ENCODE data around the gene TEF.
A peak's percentile ranks its signal among the peaks of the same experiment; 100 is the strongest.
"Not testable (repeated sequence)": the region's sequence is repeated elsewhere in the genome, so short reads cannot be mapped to it uniquely, and the experiment has no call there.

TEF gene

DNA sequence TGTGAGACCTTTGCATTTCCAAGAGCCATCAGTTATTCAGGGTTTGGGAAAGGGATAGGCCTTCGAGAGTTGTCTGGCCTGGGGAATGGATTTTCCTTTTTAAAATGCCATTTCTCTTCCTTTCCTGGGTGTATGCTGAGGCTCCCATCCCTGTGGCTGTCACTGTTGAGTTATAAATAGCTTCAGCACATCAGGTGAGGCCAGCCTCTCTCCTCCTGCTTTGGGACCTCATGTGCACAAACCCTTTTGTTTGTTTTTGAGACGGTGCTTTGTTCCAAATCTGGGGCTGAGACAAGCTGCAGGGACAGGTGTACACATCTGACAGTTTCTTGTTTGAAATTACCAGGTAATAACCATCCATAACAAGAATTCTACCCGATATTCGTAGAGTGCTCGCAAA, 1.3 kb downstream of the TEF start:
- DNase-seq = no peak

DNA sequence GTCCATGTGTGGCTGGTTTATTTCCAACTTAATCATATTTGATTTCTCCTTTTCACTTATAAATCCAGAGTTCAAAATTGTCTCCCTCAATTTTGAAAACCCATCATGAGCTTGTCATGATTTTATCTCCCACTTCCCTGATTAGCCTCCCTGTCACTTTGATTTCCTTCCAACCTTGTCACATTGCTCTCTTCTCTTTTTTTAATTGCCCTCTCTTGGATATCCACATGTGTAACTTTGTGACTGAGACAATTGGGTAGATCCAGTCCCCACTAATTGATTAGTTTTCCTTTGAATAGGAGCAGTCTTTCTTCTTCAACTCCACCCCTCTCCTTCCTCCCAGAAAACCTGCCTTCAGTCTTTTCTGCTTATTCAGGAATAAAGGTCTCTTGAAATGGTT, 2.4 kb downstream of the TEF start:
- no peak for DNase-seq

DNA sequence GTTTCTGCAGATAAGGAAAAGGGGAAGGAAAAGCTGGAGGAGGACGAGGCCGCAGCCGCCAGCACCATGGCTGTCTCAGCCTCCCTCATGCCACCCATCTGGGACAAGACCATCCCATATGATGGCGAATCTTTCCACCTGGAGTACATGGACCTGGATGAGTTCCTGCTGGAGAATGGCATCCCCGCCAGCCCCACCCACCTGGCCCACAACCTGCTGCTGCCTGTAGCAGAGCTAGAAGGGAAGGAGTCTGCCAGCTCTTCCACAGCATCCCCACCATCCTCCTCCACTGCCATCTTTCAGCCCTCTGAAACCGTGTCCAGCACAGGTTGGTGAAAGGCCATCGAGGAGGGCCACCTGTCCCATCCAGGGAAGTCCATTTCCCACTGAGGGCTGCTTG, 5.6 kb downstream of the TEF start:
- DNase-seq = no peak

DNA sequence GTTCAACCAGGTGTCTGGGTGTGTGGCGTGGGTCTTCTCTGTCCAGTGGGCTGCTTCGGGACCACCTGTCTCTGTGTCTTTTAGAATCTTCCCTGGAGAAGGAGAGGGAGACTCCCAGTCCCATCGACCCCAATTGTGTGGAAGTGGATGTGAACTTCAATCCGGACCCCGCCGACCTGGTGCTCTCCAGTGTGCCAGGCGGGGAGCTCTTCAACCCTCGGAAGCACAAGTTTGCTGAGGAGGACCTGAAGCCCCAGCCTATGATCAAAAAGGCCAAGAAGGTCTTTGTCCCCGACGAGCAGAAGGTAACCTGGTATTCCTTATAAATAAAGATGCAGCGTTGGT, 12.2 kb downstream of the TEF start:
- no peak for DNase-seq

DNA sequence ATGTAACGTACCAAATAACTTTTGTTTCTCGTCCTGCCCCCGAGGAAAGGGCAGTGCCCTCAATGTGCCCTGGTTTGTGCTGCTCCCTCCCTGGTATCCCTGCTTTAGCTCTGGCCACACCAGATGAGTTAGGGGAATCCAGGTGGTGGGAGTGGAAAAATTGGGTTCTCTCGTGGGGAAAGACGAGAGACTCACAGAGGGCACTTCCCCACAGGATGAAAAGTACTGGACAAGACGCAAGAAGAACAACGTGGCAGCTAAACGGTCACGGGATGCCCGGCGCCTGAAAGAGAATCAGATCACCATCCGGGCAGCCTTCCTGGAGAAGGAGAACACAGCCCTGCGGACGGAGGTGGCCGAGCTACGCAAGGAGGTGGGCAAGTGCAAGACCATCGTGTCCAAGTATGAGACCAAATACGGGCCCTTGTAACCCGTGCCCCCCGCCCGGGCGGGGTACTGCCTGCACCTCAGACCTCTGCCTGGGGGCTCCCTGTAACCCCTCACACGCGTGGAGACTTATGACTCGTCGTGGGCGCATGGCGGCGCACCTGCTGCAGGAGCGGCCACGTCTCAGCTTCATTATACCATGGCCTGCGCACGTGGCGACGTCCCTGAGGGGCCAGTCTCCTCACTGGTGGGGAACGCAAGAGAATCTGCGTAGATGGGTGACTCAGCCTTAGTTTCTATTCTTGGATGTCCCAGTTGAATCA, 13.9 kb downstream of the TEF start:
- DNase-seq = no peak

DNA sequence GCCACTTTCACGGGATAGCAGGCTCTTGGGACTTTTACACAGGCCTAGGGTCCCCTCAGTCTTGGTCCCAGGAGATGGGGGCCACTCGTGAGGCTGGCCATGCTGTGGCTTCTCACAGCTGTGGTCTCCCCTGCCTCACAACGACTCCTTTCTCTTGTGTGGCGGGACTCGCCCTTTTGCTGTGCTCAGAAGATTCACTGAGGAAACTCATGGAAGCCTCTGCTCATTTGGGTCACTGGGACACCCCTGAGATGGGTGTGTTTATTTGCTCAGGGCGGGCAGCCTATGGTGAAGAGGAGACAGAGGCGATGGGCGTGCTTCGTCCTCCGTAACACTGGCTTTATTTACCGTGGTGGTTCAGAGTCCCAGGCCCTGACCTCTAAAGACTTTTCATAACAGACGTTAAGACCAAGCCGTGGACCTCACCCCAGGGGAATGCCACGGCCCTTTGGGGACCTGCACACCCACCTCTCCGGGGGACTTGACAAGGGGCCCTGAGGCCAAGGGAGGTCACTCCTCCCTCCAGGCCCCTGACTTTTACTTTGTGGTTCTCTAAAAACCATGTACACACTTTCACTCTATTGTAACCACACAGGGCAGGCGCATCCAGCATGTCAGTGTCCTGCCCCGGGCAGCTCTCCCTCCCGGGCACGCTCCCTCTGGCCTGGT, 15.5 kb downstream of the TEF start:
- DNase-seq = no peak

DNA sequence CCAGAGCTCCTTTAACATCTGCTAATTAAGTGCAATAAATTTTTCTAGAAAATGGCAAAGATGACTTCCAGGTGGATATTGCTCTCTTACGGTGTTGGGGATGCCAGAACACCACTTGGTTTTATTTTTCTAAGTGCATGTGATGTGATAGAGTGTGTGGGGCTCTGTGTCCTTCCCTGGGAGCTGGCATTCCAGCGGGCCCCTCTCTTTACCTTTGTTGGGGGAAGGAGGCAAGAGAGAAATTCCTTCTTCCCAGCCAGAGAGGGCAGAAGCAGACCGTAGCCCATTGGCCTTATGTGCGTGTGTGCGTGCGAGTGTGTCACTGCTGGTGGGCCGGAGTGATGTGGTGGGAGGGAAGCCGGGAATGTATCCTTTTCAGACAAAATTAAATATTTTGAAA, 17.2 kb downstream of the TEF start:
- no peak for DNase-seq

DNA sequence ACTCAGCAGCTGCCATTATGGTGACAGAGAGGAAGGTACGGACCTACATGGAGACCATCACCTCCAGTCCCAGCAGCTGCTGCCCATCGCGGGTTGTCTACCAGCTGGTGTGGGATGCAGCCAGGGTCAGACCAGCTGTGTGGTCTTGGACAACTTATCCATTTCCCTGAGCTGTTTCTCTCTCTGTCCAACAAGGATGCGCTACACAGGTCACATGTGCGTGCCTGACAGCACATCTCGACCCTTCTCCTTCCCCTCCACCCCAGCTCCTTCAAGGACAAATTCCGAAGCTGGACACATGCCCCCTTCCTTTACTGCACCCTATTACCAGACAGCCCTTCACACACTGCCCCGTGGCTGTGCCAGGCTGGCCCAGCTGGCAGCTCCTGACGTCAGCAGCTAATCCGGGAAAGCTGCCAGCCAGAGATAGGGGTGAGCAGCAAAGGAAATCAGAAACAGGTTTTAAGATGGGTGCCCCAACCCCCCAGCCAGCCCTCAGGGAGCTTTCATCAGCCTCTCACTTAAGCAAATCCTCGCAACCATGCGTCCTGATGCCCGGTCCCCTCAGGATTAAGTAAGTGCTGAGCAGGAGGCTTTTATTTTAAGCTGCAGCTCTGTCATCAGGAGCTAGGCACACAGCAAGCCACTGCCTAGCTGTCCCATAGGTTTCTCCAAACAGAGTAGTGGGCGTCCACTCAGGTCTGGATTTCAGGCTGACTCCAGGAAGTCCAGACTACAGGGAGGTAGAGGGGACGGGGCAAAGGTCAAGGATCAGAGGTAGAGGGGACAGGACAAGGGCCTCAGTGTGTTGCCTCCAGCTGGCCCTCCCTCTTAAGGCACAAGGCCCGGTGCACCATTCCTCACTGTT, 20.3 kb downstream of the TEF start:
- DNase-seq = no peak

DNA sequence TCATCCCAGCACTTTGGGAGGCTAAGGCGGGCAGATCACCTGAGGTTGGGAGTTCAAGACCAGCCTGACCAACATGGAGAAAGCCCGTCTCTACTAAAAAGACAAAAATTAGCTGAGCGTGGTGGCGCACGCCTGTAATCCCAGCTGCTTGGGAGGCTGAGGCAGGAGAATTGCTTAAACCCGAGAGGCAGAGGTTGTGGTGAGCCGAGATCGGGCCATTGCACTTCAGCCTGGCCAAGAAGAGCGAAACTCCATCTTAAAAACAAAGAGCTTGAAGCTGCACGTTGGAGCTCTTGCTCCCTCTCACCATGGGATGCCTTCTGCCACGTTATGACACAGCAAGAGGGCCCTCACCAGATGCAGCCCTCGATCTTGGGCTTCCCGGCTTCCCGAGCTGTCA, 21.1 kb downstream of the TEF start:
- DNase-seq = not testable (repeated sequence)

DNA sequence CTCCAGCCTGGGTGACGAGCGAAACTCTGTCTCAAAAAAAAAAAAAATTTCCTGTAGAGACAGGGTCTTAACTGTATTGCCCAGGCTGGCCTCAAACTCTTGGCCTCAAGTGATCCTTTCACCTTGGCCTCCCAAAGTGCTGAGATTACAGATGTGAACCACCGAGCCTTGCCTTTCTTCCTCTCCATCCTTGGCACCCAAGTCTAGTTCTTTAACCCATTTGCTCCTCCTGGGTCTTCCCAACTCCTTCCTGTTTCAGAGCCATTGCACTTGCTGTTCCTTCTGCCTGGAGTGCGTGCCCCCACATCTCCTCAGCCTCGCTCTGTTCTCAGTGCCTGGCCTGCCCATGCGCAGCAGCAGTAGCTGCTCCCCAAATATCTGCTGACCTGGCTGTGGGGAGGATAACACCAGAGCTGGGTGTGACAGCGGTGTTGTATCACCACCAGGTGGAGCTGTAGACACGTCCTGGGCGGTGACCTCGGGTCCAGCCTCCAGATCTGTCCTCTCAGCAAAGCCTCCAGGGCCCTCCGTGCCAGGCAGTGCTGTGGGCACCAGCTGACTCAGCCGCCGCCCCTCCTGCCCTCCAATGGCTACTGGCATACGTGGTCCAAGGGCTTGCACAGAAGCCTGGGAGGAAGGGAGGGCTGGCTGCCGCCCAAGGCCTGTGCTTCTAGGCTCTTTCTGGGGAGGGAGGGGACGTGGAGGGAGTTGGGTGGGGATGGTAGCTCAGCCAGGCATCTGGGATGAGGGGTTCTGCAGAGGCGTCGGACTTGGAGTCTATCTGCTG, 22.0 kb downstream of the TEF start:
- DNase-seq = peak; percentile 90

DNA sequence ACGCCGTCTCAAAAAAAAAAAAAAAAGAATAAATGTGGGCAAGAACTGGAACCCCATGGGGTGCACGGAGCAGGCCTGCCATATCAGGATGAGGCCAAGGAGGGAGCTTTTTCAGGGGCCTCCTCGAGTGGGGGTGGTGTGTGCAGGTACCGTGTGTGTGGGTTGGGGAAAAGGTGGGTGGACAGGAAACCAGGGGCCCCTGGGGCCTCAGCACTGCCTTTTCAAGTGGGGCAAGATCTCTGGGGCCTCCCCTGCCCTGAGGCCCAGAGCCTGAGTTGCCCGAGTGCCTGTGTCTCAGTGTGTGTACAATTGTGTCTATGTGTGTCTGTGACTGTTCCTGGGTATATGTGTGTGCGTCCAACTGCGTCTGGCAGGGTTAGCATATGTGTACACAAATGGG, 23.8 kb downstream of the TEF start:
- DNase-seq = no peak

DNA sequence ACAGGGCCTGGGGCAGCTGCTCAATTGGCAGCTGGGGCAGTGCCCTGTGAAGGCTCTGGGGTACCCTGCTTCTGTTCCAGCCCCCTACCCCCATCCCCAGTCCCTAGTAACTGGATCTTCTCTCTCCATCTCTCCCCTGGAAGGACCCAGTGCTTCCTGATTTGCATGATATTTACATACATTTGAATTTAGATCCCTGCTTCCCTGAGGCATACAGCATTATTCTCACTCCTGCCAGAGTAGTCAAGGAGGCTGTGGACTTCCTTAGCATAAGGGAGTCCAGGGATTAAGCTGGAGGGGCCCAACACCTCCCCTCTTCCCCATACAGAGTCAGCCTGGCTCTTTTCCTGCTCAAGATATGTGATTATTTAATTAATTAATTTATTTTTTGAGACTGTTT, 24.7 kb downstream of the TEF start:
- no peak for DNase-seq

DNA sequence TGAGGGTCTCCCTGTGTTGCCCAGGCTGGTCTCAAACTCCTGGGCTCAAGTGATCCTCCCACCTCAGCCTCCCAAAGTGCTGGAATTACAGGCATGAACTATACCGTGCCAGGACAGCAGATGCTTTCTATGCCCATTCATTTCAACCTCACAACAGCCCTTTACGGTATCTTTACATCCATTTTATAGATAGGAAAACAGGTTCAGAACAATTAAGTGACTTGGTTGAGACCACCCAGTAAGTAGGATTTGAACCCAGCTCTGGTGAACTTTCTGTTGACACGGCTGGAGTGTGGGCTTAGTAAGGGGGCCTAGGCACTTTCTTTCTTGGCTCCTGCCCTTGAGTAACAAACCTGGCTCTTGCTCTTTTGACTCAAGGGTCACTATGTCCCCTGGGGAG, 25.7 kb downstream of the TEF start:
- DNase-seq = no peak

DNA sequence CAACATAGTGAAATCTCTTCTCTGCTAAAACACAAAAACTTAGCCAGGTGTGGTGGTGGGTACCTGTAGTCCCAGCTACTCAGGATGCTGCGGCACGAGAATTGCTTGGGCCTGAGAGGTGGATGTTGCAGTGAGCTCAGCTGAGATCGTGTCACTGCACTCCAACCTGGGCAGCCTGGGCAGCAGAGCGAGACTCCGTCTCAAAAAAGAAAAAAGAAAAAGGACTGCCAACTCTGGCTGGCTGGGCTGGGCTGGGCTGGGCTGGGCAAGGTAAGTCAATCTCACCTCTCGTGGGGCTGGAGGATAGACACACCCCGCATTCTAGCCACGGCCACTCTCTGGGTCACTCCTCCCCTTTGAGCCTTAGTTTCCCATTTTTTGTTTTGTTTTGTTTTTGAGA, 26.9 kb downstream of the TEF start:
- no peak for DNase-seq

DNA sequence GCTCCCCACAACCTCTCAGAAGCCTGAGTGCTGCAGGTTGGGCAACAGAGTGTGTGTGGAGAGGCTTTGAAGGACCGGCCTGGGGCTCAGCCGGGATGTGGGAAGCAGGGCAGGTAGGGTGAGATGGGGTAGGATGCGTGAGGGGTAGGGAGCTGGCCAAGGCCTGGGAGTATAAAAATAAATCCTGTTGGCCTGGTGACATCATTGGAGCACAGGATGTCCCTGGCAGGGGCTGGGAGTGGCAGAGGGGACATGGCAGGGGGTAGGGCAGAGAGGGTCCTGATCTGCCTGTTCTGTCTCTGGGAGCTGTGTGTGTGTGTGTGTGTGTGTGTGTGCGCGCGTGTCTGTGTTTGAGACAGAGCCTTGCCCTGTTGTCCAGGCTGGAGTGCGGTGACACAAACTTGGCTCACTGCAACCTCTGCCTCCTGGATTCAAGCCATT, 28.6 kb downstream of the TEF start:
- no peak for DNase-seq

DNA sequence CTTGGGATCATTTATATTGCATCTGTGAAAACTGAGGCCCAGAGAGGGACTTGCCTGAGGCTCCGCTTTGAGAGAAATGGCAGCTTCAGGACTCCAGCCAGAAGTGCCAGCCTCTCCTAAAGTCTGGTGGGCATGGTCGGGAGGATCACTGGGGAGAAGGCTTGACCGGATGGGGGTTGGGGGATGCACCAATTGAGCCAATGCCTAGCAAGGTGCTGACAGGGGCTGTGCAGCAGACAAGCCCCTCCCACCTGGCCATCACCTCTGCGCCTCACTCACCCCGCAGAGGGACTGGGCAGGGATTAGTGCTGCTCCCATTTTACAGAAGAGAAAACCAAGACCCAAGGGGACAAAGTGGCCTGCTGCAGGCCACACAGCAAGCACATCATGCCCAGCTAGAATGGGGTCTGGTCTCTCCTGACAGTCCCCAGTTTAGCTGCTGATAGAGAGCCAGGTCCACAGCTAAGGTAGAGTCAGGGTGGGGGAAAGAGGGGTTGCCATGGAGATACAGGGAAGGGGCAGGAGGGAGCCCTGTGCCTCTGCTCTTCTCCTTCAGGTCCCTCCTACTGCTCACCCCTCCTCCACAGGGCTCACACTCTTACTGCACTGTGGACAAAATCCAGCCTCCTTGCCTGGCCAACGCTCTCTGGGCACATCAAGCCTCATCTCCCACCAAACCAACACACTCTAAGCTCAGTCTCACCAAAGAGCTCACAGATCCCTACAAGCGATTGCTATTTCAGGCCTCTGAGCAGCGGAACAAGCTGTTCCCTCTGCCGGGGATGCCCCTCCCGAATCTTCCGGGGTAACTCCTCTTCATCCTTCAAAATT, 29.5 kb downstream of the TEF start:
- no peak for DNase-seq

DNA sequence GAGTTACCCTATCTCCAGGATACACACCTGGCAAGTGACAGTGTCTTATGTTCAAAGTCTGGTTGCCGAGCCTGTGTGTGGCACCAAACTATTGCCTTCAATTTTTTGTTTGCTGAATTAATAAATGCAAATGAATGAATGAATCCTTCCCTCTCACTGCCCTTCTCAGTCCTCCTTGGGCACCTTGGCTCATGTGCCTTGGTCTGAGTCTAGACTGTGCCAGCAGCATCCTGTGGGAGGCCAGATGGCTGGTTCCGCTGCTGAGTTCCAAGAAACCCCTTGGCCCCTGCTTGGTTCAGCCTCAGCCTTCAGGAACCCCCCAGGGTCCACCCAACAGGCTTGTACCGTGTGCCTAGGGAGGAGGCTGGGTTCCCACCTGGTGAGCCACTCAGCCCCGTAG, 33.8 kb downstream of the TEF start:
- DNase-seq = no peak

DNA sequence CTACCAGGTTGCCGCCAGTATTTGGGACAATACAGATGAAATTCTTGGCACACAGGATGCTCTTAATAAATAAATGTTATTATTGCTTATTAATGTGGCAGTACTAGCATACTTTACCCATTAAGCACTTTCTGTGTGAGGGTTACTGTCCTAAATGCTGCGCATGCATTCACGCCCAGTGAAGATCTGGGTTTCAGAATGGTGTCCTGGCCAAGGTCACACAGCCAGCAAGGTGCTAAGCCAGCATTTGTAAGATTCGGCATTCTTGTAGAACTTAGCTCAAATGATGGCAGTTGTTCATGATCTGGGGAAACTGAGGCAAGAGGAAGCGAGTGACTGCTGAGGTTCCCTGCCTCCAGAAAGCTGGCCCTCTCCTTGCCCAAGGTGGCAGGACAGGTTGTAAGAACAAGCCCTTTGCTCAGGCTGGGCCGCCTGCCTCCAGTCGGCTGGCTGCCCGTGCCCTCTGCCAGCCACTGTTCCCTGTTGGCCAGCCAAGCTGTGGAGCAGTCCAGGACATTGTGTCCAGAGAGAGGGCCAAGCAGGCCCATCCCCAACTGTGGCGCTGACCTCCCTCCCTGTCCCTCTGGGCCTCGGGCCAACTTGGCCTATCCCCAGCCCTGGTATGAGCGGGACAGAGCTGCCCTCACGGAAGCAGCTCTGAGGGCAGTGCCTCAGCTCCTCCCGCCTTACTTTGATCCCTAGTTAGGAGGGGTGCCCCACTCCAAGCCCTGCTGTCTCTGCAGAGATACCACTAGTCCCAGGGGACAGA, 36.1 kb downstream of the TEF start:
- DNase-seq = no peak

DNA sequence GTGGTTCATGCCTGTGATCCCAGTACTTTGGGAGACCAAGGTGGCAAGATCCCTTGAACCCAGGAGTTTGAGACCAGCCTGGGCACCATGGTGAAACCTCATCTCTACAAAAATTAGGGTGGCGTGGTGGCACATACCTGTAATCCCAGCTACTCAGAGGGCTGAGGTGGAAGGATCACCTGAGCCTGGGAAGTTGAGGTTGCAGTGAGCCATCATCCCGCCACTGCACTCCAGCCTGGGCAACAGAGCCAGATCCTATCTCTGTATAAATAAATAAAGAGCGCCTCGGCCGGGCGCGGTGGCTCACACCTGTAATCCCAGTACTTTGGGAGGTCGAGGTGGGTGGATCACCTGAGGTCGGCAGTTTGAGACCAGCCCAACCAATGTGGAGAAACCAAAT, 37.0 kb downstream of the TEF start:
- DNase-seq = no peak

DNA sequence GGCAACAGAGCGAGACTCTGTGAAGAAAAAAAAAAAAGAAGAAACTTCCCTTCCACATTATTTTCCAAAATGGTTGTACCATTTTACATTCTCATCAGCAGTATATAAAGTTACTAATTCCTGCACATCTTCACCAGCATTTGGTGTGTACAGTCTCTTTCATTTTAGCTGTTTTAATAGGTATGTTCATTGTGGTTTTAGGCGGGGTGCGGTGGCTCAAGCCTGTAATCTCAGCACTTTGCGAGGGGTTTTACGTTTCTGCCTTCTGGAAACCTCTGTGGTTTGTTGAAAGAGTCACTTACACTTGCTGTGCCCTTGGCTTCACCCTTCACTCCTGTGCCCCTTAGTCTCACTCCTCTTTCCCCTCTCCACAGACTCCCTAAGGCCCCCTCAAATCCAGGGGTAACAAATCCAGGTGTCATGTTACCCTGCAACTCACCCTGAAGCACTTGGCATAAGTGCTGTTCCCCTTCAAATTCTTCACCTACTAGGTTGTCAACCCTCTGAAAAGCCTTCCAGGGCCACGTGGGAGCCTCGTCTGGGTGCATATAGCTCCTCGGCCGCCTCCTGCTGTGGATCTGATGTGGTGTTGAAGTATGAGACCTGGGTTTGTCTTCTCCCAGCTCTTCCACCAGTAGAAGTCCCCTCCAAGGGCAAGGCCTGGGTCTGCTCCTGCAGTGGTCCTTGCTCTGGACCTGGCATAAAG, 44.1 kb downstream of the TEF start:
- no peak for DNase-seq

Data from islet precursor cell (in vitro differentiated cells).